CD4-positive, CD25-positive, alpha-beta regulatory T cell (primary cell): ENCODE data around the gene IL27RA. TPM values are rescaled to one million over a fixed set of nuclear protein-coding genes. Genes with fewer than 3 reads are reported as not detected.

Experiments used
- ATAC-seq, 2 donors: fragments of 150-1000 bp; cut with Tn5 transposase; one replicate each; pipeline ENCODE4 v1.10.0; 2021; ENCODE audit warnings: low read depth in 2 of 2, moderate number of reproducible peaks in 2 of 2, moderate library complexity in 1 of 2
- DNase-seq, 3 donors: peaks; one replicate each; pipeline versions ENCODE4 v3.0.0 to v3.0.0-alpha.2; 2012 to 2022; ENCODE audit warnings: mixed read lengths in 1 of 3
- H3K27ac ChIP-seq: one replicate; pipeline ENCODE4 v1.7.0; 2013; ENCODE audit warnings: mild to moderate bottlenecking, low read length; ENCODE audit not compliant: insufficient read depth, poor library complexity, severe bottlenecking
- H3K27me3 ChIP-seq: one replicate; pipeline ENCODE4 v1.7.0; 2013; ENCODE audit warnings: low read length; ENCODE audit not compliant: control insufficient read depth, insufficient read depth
- H3K36me3 ChIP-seq: one replicate; pipeline ENCODE4 v1.7.0; 2013; ENCODE audit warnings: mild to moderate bottlenecking, low read length, moderate library complexity; ENCODE audit not compliant: control insufficient read depth, insufficient read depth
- H3K4me1 ChIP-seq: 2 replicates; pipeline ENCODE4 v1.7.0; 2013; ENCODE audit warnings: mild to moderate bottlenecking, low read length; ENCODE audit not compliant: insufficient read depth, control insufficient read depth, poor library complexity, severe bottlenecking
- H3K4me3 ChIP-seq: one replicate; pipeline ENCODE4 v1.7.0; 2013; ENCODE audit warnings: low read depth, mild to moderate bottlenecking, low read length, moderate library complexity
- H3K9me3 ChIP-seq, 2 experiments: 1 replicate in 1 of 2; 2 replicates in 1 of 2; pipeline ENCODE4 v1.7.0; 2013; ENCODE audit warnings: low read length in 2 of 2, mild to moderate bottlenecking in 1 of 2, moderate library complexity in 1 of 2; ENCODE audit not compliant: control insufficient read depth in 2 of 2
- H3K27ac Mint-ChIP-seq, 3 donors: one replicate each; pipeline ENCODE4 v1.8.0; 2020 to 2022; ENCODE audit warnings: mild to moderate bottlenecking in 3 of 3, mixed read lengths in 3 of 3, moderate library complexity in 2 of 3
- H3K27me3 Mint-ChIP-seq: one replicate; pipeline ENCODE4 v1.8.0; 2022; ENCODE audit warnings: mild to moderate bottlenecking, mixed read lengths
- H3K36me3 Mint-ChIP-seq: one replicate; pipeline ENCODE4 v1.8.0; 2020; ENCODE audit warnings: mixed read lengths
- H3K4me1 Mint-ChIP-seq, 4 donors: one replicate each; pipeline ENCODE4 v1.8.0; 2020 to 2022; ENCODE audit warnings: mixed read lengths in 4 of 4, mild to moderate bottlenecking in 1 of 4
- H3K4me3 Mint-ChIP-seq, 4 donors: one replicate each; pipeline ENCODE4 v1.8.0; 2020 to 2022; ENCODE audit warnings: mild to moderate bottlenecking in 4 of 4, mixed read lengths in 4 of 4, moderate library complexity in 3 of 4
- H3K9me3 Mint-ChIP-seq, 7 donors: one replicate each; pipeline ENCODE4 v1.8.0; 2020 to 2022; ENCODE audit warnings: mixed read lengths in 7 of 7, mild to moderate bottlenecking in 3 of 7, moderate library complexity in 2 of 7
- polyA plus RNA-seq, 4 donors: library from polyadenylated mRNA; unstranded; fragments of 300-500 nt; fragmentation: Illumina TruSeq; gene quantifications; one replicate each; pipeline ENCODE4 v1.2.3, GENCODE V29; 2021
- total RNA-seq: library from RNA; stranded (reverse); gene quantifications from one replicate; pipeline ENCODE4 v1.2.3, GENCODE V29; 2022

Gene IL27RA
- total and polyA plus RNA-seq, 5 donors from 2014 or later = 51.9 to 78.4 (median 73.5) TPM

GRCh38 chr19:14063105-14063504, 31.5 kb downstream of the IL27RA start:
- no peak overlapping the region for H3K4me3 ChIP-seq
- peaks cover 0 to 1% (median 0%) of the 10 kb centered on the region in 7 donors for H3K9me3 Mint-ChIP-seq
- ATAC-seq = no peak
- H3K4me1 ChIP-seq = peaks cover 8% of the 10 kb centered on the region
- H3K4me3 Mint-ChIP-seq = no peak overlapping the region
- H3K36me3 Mint-ChIP-seq = no peaks in the 10 kb centered on the region
- DNase-seq = no peak
- no peak overlapping the region for H3K27ac ChIP-seq
- no peaks in the 10 kb centered on the region for H3K36me3 ChIP-seq
- H3K27me3 ChIP-seq = peaks cover 12% of the 10 kb centered on the region
- no peak overlapping the region for H3K27ac Mint-ChIP-seq
- H3K9me3 ChIP-seq = no peaks in the 10 kb centered on the region
- H3K27me3 Mint-ChIP-seq = peaks cover 33% of the 10 kb centered on the region
- H3K4me1 Mint-ChIP-seq = peaks cover 0 to 14% (median 3%) of the 10 kb centered on the region in 4 donors

GRCh38 chr19:14066134-14066533, 34.6 kb downstream of the IL27RA start:
- no peaks in the 10 kb centered on the region for H3K4me1 Mint-ChIP-seq
- H3K4me3 Mint-ChIP-seq = no peak overlapping the region
- no peak for ATAC-seq
- peaks cover 20% of the 10 kb centered on the region for H3K27me3 Mint-ChIP-seq
- H3K36me3 Mint-ChIP-seq = no peaks in the 10 kb centered on the region
- no peak for DNase-seq
- Histone ChIP-seq H3K36me3 (no peaks in the 10 kb centered on the region), H3K27ac (no peak overlapping the region), H3K4me3 (no peak overlapping the region), H3K4me1 (no peaks in the 10 kb centered on the region), H3K27me3 (peaks cover 2% of the 10 kb centered on the region), H3K9me3 (no peaks in the 10 kb centered on the region)
- peaks cover 0 to 1% (median 0%) of the 10 kb centered on the region in 7 donors for H3K9me3 Mint-ChIP-seq
- H3K27ac Mint-ChIP-seq = no peak overlapping the region

- Mint-ChIP-seq H3K4me1 (peaks cover 0 to 23% (median 7%) of the 10 kb centered on the region in 4 donors), H3K9me3 (peaks cover 0 to 1% (median 0%) of the 10 kb centered on the region in 7 donors), H3K4me3 (peak overlapping the region; percentile 29 to 79 (median 52)), H3K27ac (peak overlapping the region in 1 of 3 donors; percentile 91), H3K36me3 (no peaks in the 10 kb centered on the region), H3K27me3 (peaks cover 18% of the 10 kb centered on the region)
- no peaks in the 10 kb centered on the region for H3K9me3 ChIP-seq
- ATAC-seq = no peak
- peaks cover 2% of the 10 kb centered on the region for H3K27me3 ChIP-seq
- no peaks in the 10 kb centered on the region for H3K36me3 ChIP-seq
- H3K4me1 ChIP-seq = peaks cover 35% of the 10 kb centered on the region
- DNase-seq = no peak
- no peak overlapping the region for H3K4me3 ChIP-seq
- H3K27ac ChIP-seq = no peak overlapping the region
Observed at GRCh38 chr19:14070268-14071050, 38.9 kb downstream of the IL27RA start.

GRCh38 chr19:14072535-14073260, 41.1 kb downstream of the IL27RA start, which contains the start of gene MISP3:
Gene MISP3, plus strand, starts transcription at chr19:14072786. Its CDS starts 524 bp downstream, at chr19:14073310.
- ATAC-seq (no peak), DNase-seq (peak in 1 of 3 donors; percentile 39)
- no peaks in the 10 kb centered on the region for H3K9me3 ChIP-seq
- peaks cover 0 to 23% (median 7%) of the 10 kb centered on the region in 4 donors for H3K4me1 Mint-ChIP-seq
- H3K27me3 ChIP-seq = no peaks in the 10 kb centered on the region
- H3K27ac Mint-ChIP-seq = peak within 1 kb of the TSS in 2 of 3 donors; percentile 85 to 88
- no peak within 1 kb of the TSS for H3K27ac ChIP-seq
- H3K9me3 Mint-ChIP-seq = no peaks in the 10 kb centered on the region
- H3K27me3 Mint-ChIP-seq = peaks cover 18% of the 10 kb centered on the region
- H3K36me3 Mint-ChIP-seq = no peaks in the 10 kb centered on the region
- H3K4me3 Mint-ChIP-seq = peak within 1 kb of the TSS; percentile 89 to 98 (median 92)
- no peaks in the 10 kb centered on the region for H3K36me3 ChIP-seq
- H3K4me3 ChIP-seq = peak within 1 kb of the TSS; percentile 2
- peaks cover 36% of the 10 kb centered on the region for H3K4me1 ChIP-seq

- Histone ChIP-seq H3K27me3 (no peaks in the 10 kb centered on the region), H3K4me1 (peaks cover 36% of the 10 kb centered on the region), H3K27ac (no peak overlapping the region), H3K9me3 (no peaks in the 10 kb centered on the region), H3K4me3 (peak overlapping the region; percentile 64), H3K36me3 (no peaks in the 10 kb centered on the region)
- peaks cover 21% of the 10 kb centered on the region for H3K27me3 Mint-ChIP-seq
- H3K4me3 Mint-ChIP-seq = peak overlapping the region; percentile 89 to 98 (median 92)
- peak; percentile 76 to 81 for ATAC-seq
- no peaks in the 10 kb centered on the region for H3K9me3 Mint-ChIP-seq
- peaks cover 0 to 23% (median 7%) of the 10 kb centered on the region in 4 donors for H3K4me1 Mint-ChIP-seq
- peak; percentile 64 to 85 (median 83) for DNase-seq
- peak overlapping the region in 2 of 3 donors; percentile 88 to 91 for H3K27ac Mint-ChIP-seq
- no peaks in the 10 kb centered on the region for H3K36me3 Mint-ChIP-seq
Observed at GRCh38 chr19:14073261-14073924, 41.8 kb downstream of the IL27RA start.

GRCh38 chr19:14073925-14074838, 42.6 kb downstream of the IL27RA start:
- Histone ChIP-seq H3K36me3 (no peaks in the 10 kb centered on the region), H3K27me3 (no peaks in the 10 kb centered on the region), H3K4me3 (peak overlapping the region; percentile 64), H3K4me1 (peaks cover 36% of the 10 kb centered on the region), H3K27ac (no peak overlapping the region), H3K9me3 (no peaks in the 10 kb centered on the region)
- ATAC-seq = peak in 1 of 2 donors; percentile 4
- no peaks in the 10 kb centered on the region for H3K36me3 Mint-ChIP-seq
- DNase-seq = peak in 1 of 3 donors; percentile 31
- H3K4me3 Mint-ChIP-seq = peak overlapping the region; percentile 89 to 98 (median 92)
- H3K27ac Mint-ChIP-seq = peak overlapping the region; percentile 43 to 91 (median 88)
- peaks cover 22% of the 10 kb centered on the region for H3K27me3 Mint-ChIP-seq
- H3K4me1 Mint-ChIP-seq = peaks cover 0 to 23% (median 7%) of the 10 kb centered on the region in 4 donors
- H3K9me3 Mint-ChIP-seq = no peaks in the 10 kb centered on the region
